Stimulated activated CD4-positive, alpha-beta T cell treated with anti-CD3 and anti-CD28 coated beads, Interleukin-12 subunit alpha, Interleukin-12 subunit beta, amount 100 ng/mL, for 24 hours (primary cell): ENCODE results near the gene TMEM214.

Experiments
- DNase-seq, 2 experiments: peaks; one replicate each; pipeline ENCODE4 v3.0.0-alpha.2; 2020; ENCODE audit warnings: low read depth in 2 of 2

TMEM214 gene

GRCh38 chr2:27009716-27010115 lies 23.0 kb upstream of the TMEM214 start:
- no peak for DNase-seq

DNA sequence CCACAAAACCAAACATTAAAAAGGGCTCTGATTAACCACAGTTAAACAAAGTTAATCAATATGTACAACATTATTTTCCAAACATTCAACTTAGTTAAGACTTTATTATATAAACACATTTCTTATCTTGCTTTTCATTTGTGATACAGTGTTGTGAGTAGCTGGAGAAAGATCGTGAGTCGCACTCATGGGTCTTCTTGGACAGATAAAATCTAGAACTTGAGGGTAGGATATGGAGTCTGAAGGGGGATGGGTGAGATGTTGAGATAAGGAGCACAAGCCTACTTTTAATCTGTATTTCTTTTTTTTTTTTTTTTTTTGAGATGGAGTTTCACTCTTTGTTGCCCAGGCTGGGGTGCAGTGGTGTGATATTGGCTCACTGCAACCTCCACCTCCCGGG lies 22.6 kb upstream of the TMEM214 start:
- no peak for DNase-seq

- DNase-seq: no peak
These were observed 19.0 kb upstream of the TMEM214 start for GRCh38 chr2:27013738-27014137.

DNA sequence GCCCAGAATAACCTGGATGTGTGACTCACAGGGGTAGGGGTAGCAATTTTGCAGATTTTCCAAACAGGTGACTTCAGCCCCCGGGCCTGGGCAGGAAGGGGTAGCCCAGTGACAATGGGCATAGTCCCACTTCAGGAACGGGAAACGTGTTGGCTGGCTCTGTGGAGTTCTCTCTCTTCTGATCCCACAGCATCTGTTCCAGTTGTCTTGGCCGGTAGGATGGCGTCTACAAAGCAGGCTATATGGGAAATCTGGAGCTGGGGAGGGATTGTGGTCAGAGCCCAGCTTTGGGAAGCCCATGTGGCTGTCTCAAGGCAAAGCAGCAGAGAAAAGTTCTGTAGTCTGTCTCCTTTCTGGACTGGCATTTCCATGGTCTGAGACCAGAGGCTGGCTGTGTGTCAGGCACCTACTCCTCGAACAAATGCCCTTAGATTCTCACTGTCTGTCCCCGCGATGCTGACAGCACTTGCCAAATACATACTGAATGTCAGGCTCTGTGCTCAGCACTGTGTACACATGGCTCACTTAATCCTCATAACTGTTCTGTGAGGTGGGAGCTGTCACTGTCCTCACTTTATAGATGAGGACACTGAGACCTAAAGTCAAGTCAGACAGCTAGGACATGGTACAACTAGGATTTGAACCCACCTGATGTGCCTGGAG lies 17.9 kb upstream of the TMEM214 start:
- DNase-seq: no peak

- DNase-seq: peak; percentile 19 to 37
These were observed 15.9 kb upstream of the TMEM214 start for GRCh38 chr2:27016801-27017325.

- DNase-seq: no peak
These were observed 14.6 kb upstream of the TMEM214 start for GRCh38 chr2:27018142-27018541.

- no peak for DNase-seq
These were observed 13.3 kb upstream of the TMEM214 start for GRCh38 chr2:27019459-27019858.

DNA sequence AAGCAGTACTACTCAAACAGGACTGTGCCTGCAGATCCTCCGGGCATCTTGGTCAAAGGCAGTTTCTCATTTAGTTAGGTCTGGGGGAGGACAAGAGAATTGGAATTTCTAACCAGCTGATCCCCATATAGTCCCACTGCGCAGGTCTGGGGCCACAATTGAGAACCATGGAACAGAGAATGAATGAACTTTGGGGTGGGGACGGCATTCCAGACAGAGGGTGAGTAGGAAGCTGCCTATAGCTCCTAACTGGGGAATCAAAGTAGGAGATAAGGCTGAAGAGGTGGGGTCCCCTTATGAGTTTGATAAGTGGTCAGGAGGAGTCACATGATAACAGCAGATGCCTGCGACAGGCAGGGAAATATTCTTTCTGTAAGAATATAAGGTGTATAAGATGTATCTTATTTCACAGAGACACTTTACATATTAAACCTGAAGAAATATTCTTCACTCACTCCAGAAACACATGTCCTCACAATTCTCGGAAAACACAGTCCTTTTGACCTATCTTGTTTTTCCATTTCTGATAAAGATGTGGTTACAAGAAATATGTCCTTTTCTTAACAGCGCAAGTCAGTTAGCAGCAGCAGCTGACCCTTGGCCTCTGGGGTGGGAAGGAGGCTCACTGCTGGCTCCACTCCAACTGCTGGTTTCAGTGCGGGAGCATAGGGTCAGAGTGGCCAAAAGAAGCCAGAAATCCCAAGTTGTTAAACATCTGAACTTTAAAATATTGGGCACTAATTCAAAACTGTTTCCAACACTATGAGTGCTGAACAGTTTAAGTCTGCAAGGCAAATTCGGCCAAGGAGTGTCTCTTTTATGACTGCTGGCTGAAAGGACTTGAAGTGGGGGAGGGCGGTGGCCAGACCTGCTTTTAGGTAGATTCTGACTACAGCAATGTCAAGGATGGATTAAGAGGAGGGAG lies 12.6 kb upstream of the TMEM214 start:
- DNase-seq: no peak

DNA sequence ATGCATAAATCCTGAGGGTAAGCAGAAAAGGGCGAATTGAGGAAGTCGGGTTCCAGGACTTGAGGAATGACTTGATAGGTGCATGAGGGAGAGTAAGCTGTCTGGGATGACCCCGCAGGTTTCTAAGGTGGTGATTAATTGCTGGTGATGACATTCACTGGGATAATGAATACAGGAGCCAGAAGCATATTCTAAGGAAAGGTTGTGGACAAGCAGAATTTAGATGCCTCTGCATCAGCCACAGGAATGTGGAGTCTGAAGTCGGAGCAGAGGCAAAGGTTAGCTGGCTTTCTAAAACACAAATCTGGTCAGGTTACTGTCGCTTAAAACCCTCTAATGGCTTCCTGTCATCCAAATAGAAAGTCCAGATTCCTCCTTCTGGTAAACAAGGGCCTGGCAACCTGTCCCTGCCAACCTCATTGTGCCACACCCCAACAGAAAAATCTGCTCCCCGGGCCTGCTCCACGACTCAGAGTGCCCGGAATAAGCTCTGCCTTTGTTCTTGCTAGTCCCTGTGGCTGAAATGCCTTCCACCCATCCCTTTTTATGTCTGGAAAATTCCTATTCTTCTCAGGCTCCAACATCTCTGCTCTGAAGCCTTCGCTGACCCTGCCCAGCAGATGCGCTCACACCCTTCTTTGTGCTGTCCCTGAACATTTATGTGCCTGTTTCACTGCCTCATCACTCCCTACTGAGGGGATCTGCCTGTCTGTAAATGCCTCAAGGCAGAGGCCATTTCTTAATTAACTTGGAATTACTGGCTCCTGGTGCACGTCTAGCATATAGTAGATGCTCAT lies 11.3 kb upstream of the TMEM214 start:
- DNase-seq: no peak

DNA sequence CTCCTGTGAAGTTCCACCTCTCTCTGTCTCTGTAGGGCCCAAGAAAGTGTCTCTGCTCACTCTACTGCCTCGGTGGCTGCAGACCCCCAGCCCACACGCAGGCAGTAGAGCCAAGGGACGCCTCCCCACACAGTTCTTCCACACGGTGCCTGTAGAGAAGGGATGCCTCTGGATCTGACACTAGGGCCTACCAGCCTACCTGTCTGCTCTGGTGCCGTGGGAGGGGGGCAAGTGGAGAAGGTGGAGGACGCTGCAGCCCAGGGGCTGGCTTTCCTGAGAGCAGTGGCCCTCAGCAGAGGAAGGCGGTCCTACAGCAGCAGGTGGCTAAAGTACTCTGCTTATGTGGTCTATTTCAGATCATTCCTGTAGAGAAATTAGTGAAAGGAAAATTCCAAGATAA lies 9.0 kb upstream of the TMEM214 start:
- DNase-seq: no peak

DNA sequence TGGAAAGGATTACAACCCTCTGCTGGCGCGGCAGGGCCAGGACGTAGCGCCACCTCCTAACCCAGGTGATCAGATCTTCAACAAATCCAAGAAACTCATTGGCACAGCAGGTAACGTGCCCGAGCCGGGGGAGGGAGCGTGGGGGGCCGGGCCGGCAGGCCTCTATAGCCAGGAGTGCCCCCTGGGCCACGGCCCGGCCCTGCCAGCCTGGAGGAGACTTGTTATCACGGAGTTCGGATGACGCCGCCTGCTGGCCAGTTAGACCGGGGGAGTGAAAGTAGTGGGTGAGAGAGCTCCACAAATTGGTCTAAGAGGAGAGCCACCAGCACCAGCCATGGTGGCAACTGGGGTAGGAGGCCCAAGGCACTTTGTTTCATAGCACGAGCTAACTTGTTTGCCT lies 8.6 kb upstream of the TMEM214 start:
- no peak for DNase-seq

GRCh38 chr2:27024812-27025211 lies 8.0 kb upstream of the TMEM214 start:
- DNase-seq: no peak

DNA sequence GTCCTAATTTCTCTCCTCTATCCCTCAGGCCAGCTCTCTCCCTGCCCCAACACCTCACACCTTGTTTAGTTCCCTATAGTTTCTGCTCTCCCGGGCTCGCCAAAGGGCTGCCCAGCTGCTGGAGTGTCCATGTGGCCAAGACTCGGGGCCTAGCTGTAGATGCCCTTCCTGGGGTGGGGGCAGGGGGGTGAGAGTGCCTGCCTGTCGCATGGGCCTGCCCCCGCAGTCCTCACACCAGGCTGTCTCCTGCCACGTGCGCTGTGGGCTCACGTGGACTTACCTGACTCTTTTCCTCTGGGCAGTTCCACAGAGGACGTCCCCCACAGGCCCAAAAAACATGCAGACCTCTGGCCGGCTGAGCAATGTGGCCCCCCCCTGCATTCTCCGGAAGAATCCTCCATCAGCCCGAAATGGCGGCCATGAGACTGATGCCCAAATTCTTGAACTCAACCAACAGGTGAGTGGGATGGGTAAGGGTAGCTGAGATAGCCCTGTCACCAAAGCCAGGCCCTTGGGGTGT lies 7.4 kb upstream of the TMEM214 start:
- DNase-seq: no peak

GRCh38 chr2:27025861-27026851 lies 6.6 kb upstream of the TMEM214 start:
- DNase-seq: no peak

- DNase-seq: no peak
These were observed 5.5 kb upstream of the TMEM214 start for GRCh38 chr2:27027211-27027651.

DNA sequence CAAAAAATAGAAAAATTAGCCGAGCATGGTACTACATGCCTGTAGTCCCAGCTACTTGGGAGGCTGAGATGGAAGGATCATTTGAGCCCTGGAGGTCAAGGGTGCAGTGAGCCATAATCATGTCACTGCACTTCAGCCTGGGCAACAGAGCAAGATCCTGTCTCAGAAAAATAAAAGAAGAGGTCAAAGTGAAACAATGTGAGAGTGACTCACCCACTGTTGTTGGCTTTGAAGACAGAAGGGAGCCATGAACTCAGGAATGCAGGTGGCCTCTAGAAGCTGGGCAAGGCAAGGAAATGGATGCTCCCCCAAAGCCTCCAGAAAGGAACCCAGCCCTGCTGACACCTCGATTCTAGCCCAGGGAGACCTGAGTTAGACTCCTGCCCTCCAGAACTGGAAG lies 3.7 kb upstream of the TMEM214 start:
- DNase-seq: no peak

GRCh38 chr2:27033253-27033852 lies 588 bp downstream of the TMEM214 start:
- DNase-seq: no peak

DNA sequence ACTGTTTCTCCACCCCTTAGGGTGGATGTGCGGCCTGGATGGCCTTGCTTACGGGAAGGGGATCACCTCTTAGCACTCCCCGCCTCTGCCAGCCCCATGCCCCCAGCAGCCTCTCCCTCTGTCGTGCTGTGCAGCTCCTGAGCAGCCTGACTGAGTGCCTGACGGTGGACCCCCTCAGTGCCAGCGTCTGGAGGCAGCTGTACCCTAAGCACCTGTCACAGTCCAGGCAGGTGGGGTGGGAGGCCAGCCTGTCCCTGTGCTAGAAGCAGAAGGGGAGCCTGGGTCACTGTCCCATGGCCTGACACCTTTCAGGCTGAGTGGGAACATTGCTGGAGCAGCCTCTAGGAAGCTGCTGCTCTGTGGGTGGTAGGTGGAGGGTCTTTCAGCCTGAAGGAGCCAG lies 5.2 kb downstream of the TMEM214 start:
- no peak for DNase-seq

DNA sequence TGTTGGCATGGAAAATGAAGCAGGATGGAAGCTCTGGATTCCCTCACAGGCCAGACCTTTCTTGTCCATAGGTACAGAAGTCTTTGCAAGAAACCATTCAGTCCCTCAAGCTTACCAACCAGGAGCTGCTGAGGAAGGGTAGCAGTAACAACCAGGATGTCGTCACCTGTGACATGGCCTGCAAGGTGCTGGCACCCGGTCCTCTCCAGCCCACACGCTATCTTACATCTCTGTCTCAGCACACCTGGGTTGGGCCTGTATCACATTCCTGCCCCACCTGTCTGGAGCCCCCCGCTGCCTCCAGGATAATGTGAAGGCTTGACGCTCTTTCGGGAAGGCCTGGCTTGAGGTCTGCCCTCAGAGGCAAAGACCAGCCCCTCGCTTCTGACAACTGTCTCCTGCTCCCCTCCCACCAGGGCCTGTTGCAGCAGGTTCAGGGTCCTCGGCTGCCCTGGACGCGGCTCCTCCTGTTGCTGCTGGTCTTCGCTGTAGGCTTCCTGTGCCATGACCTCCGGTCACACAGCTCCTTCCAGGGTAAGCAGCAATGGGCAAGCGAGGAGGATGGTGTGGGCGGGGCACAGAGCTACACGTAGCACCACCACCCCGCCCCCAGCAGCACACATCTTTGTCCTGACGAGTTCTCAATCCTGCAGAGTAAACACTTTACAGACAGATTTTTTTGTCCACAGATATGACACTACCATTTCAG lies 6.0 kb downstream of the TMEM214 start:
- no peak for DNase-seq

DNA sequence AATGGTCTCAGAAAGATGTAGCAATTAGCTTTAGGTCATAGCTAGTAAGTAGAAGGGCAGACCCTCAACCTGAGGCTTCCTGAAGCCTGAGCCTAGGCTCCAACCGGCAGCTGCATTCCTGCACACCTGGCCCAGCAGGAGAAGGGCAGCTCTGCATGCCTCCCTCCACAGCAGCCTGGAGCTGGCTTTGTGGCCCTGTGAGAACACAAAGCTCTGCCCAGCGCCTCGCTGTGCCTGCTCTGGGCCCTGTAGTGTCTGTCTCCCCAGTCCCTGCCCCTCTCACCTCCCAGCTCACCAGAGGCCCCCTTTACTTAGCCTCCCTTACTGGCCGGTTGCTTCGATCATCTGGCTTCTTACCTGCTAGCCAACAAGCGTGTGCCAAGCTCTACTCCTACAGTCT lies 6.7 kb downstream of the TMEM214 start:
- no peak for DNase-seq
